ENCODE measurements around the gene LZTFL1.

Gene LZTFL1

DNA sequence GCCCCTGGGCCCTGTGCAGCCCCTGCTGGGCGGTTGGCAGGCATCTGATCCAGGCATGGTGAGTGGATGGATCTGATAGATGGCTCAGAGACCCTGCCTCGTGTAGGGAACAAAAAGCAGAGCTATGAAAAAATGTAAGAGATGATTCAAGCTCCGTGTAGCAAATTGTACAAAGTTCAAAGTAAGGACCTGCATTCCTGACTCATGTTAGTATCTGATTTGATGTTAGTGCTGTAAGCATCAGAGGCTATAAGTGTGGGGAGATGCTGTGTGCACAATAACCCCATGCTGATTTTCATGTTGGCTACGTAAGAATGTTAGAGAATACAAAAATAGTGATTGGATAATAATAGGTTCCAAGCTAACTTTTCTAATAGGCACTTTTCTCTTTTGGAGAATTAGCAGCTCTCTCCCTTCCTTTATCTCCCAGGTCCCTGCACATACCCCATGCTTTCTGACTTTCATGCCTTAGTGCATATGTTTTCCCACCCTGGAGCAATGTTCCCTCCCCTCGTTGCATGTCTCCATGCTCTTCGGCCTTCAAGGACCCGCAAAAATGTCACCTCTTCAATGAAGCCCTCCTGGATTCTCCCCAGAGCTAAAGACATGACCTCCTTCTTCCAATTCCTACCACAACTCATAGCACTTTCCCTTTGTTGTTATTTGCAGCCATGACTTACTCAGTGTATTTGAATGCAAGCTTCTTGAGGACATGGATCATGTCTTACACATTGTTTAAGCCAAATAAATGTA, 46.0 kb upstream of the LZTFL1 start:
- H3K18ac ChIP-seq (ENCODE audit: low read depth in 1 of 2, low read length in 2 of 2), result no peak overlapping the region
- no peak overlapping the region for H3K9ac ChIP-seq (ENCODE audit: low read length)
- no peaks in the 10 kb centered on the region for H3K9me3 ChIP-seq (ENCODE audit: control insufficient read depth, low read length)
- H4K8ac ChIP-seq (ENCODE audit: low read length), result no peak overlapping the region
- H3K4me1 ChIP-seq (ENCODE audit: control insufficient read depth, insufficient read depth, low read depth, low read length), result no peaks in the 10 kb centered on the region
- no peak overlapping the region for H3K4me2 ChIP-seq (ENCODE audit: low read length, poor library complexity, severe bottlenecking)
- no peak overlapping the region for H3K4me3 ChIP-seq (ENCODE audit: insufficient read depth in 1 of 2, low read depth in 1 of 2, low read length in 2 of 2)
- H4K91ac ChIP-seq (ENCODE audit: low read length), result no peak overlapping the region
- H3K23ac ChIP-seq (ENCODE audit: low read length in 2 of 2), result no peak overlapping the region
- no peaks in the 10 kb centered on the region for H3K36me3 ChIP-seq (ENCODE audit: control insufficient read depth in 1 of 2, insufficient read depth in 2 of 2, low read depth in 1 of 2, low read length in 2 of 2)
- H3K4ac ChIP-seq (ENCODE audit: low read depth in 1 of 2, low read length in 2 of 2), result no peak overlapping the region
- no peak overlapping the region for H2BK12ac ChIP-seq (ENCODE audit: low read length in 2 of 2)
- H3K14ac ChIP-seq (ENCODE audit: low read length in 2 of 2), result no peak overlapping the region
- no peak overlapping the region for H2AFZ ChIP-seq (ENCODE audit: low read depth, low read length)
- no peak overlapping the region for H2BK15ac ChIP-seq (ENCODE audit: low read depth, poor library complexity, severe bottlenecking)
- DNase-seq, result no peak
- H3K27ac ChIP-seq (ENCODE audit: low read length, poor library complexity, severe bottlenecking), result no peak overlapping the region
- H2BK5ac ChIP-seq (ENCODE audit: low read depth, low read length, poor library complexity, severe bottlenecking), result no peak overlapping the region
- WGBS, result 79% methylated on average over 6 of the region's 7 CpGs
- no peaks in the 10 kb centered on the region for H3K79me1 ChIP-seq (replicated peaks; ENCODE audit: low read length, poor library complexity, severe bottlenecking)
- no peak overlapping the region for H2AK5ac ChIP-seq (ENCODE audit: low read length, severe bottlenecking)
- peaks cover 15 to 22% of the 10 kb centered on the region in 2 experiments for H3K27me3 ChIP-seq (ENCODE audit: control insufficient read depth in 1 of 2, insufficient read depth in 1 of 2, low read length in 2 of 2)
- no peak overlapping the region for H2BK120ac ChIP-seq (ENCODE audit: low read depth, low read length)

DNA sequence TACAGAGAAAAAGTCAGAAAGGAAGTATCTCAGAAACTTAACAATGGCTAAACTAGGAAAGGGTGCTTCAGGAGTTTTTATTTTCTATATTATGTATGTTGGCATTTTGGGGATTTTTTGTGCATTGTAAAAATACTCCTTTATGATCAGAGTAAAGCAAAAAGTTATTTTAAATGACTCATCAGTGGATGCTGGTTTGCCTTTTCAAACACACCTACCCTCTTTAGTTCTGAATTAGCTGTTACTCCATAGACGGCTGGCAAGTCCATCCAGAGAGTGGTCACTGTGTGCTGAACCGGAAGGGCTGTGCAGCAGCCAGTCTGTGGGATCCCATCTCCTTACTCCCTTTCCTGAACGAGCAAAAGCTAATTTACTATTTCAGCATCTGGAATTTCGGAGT, 45.4 kb upstream of the LZTFL1 start:
- Histone ChIP-seq H3K23ac (ENCODE audit: low read length in 2 of 2) (no peak overlapping the region), H3K9ac (ENCODE audit: low read length) (no peak overlapping the region), H2BK120ac (ENCODE audit: low read depth, low read length) (no peak overlapping the region), H3K9me3 (ENCODE audit: control insufficient read depth, low read length) (no peaks in the 10 kb centered on the region), H3K4ac (ENCODE audit: low read depth in 1 of 2, low read length in 2 of 2) (no peak overlapping the region), H3K27me3 (ENCODE audit: control insufficient read depth in 1 of 2, insufficient read depth in 1 of 2, low read length in 2 of 2) (peaks cover 15 to 22% of the 10 kb centered on the region in 2 experiments), H3K27ac (ENCODE audit: low read length, poor library complexity, severe bottlenecking) (no peak overlapping the region), H3K14ac (ENCODE audit: low read length in 2 of 2) (no peak overlapping the region), H3K4me1 (ENCODE audit: control insufficient read depth, insufficient read depth, low read depth, low read length) (no peaks in the 10 kb centered on the region), H2BK12ac (ENCODE audit: low read length in 2 of 2) (no peak overlapping the region), H2BK5ac (ENCODE audit: low read depth, low read length, poor library complexity, severe bottlenecking) (no peak overlapping the region), H3K4me3 (ENCODE audit: insufficient read depth in 1 of 2, low read depth in 1 of 2, low read length in 2 of 2) (no peak overlapping the region), H4K8ac (ENCODE audit: low read length) (no peak overlapping the region), H3K36me3 (ENCODE audit: control insufficient read depth in 1 of 2, insufficient read depth in 2 of 2, low read depth in 1 of 2, low read length in 2 of 2) (no peaks in the 10 kb centered on the region), H2AK5ac (ENCODE audit: low read length, severe bottlenecking) (no peak overlapping the region), H2AFZ (ENCODE audit: low read depth, low read length) (no peak overlapping the region), H2BK15ac (ENCODE audit: low read depth, poor library complexity, severe bottlenecking) (no peak overlapping the region), H4K91ac (ENCODE audit: low read length) (no peak overlapping the region), H3K4me2 (ENCODE audit: low read length, poor library complexity, severe bottlenecking) (no peak overlapping the region), H3K18ac (ENCODE audit: low read depth in 1 of 2, low read length in 2 of 2) (no peak overlapping the region), H3K79me1 (replicated peaks; ENCODE audit: low read length, poor library complexity, severe bottlenecking) (no peaks in the 10 kb centered on the region)
- DNase-seq, result no peak
- WGBS, result 93% methylated on average over 4 of the region's 4 CpGs

DNA sequence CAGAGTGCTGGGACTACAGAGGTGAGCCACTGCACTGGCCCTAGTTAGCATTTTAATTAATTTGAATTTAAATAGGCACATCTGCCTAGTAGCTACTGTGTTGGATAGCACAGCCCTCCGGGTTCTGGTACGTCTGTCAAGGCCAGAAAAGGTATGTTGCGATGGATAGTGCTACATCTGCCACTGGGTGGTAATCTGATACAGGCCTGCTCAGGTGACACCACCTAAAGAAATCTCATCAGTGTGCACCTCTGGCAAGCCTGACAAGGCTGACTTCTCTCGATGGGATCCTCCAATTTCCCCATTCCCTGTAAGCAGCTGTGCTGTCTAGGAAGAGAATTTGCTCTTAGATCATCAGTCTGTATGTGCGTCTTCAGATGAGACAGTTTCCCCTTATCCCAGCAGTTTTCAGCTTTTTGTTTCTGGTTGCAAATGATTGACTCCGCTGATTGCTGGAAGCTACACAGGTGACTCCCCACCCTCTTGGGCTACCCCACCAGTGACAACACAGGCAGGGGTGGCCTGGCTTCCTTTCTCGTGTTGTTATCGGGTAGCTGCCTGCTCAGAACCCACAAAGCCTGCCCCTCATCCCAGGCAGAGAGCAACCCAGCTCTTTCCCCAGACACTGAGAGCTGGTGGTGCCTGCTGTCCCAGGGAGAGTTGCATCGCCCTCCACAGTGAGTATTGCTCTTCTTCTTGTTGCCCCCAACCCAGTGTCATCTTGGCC, 44.2 kb upstream of the LZTFL1 start, which contains the start of gene CCR9:
Gene CCR9 (plus strand): TSS at position 565 of the 727 bp plus-strand sequence. CDS start 8,391 bp downstream, outside the sequence.
- H2BK120ac ChIP-seq (ENCODE audit: low read depth, low read length), result no peak within 1 kb of the TSS
- no peaks in the 10 kb centered on the region for H3K36me3 ChIP-seq (ENCODE audit: control insufficient read depth in 1 of 2, insufficient read depth in 2 of 2, low read depth in 1 of 2, low read length in 2 of 2)
- no peak within 1 kb of the TSS for H3K9ac ChIP-seq (ENCODE audit: low read length)
- H2BK12ac ChIP-seq (ENCODE audit: low read length in 2 of 2), result no peak within 1 kb of the TSS
- H3K23ac ChIP-seq (ENCODE audit: low read length in 2 of 2), result no peak within 1 kb of the TSS
- H3K4me3 ChIP-seq (ENCODE audit: insufficient read depth in 1 of 2, low read depth in 1 of 2, low read length in 2 of 2), result no peak within 1 kb of the TSS
- no peak within 1 kb of the TSS for H3K14ac ChIP-seq (ENCODE audit: low read length in 2 of 2)
- no peak within 1 kb of the TSS for H2BK15ac ChIP-seq (ENCODE audit: low read depth, poor library complexity, severe bottlenecking)
- no peak within 1 kb of the TSS for H3K4me2 ChIP-seq (ENCODE audit: low read length, poor library complexity, severe bottlenecking)
- no peak within 1 kb of the TSS for H2AK5ac ChIP-seq (ENCODE audit: low read length, severe bottlenecking)
- 90% methylated on average over 9 of the region's 9 CpGs for WGBS
- no peak within 1 kb of the TSS for H2BK5ac ChIP-seq (ENCODE audit: low read depth, low read length, poor library complexity, severe bottlenecking)
- H4K91ac ChIP-seq (ENCODE audit: low read length), result no peak within 1 kb of the TSS
- H2AFZ ChIP-seq (ENCODE audit: low read depth, low read length), result no peak within 1 kb of the TSS
- H3K9me3 ChIP-seq (ENCODE audit: control insufficient read depth, low read length), result no peaks in the 10 kb centered on the region
- H3K27ac ChIP-seq (ENCODE audit: low read length, poor library complexity, severe bottlenecking), result no peak within 1 kb of the TSS
- H3K18ac ChIP-seq (ENCODE audit: low read depth in 1 of 2, low read length in 2 of 2), result no peak within 1 kb of the TSS
- H3K79me1 ChIP-seq (replicated peaks; ENCODE audit: low read length, poor library complexity, severe bottlenecking), result no peaks in the 10 kb centered on the region
- no peak within 1 kb of the TSS for H4K8ac ChIP-seq (ENCODE audit: low read length)
- no peak for DNase-seq
- H3K4ac ChIP-seq (ENCODE audit: low read depth in 1 of 2, low read length in 2 of 2), result no peak within 1 kb of the TSS
- H3K27me3 ChIP-seq (ENCODE audit: control insufficient read depth in 1 of 2, insufficient read depth in 1 of 2, low read length in 2 of 2), result peaks cover 18 to 22% of the 10 kb centered on the region in 2 experiments
- H3K4me1 ChIP-seq (ENCODE audit: control insufficient read depth, insufficient read depth, low read depth, low read length), result no peaks in the 10 kb centered on the region

DNA sequence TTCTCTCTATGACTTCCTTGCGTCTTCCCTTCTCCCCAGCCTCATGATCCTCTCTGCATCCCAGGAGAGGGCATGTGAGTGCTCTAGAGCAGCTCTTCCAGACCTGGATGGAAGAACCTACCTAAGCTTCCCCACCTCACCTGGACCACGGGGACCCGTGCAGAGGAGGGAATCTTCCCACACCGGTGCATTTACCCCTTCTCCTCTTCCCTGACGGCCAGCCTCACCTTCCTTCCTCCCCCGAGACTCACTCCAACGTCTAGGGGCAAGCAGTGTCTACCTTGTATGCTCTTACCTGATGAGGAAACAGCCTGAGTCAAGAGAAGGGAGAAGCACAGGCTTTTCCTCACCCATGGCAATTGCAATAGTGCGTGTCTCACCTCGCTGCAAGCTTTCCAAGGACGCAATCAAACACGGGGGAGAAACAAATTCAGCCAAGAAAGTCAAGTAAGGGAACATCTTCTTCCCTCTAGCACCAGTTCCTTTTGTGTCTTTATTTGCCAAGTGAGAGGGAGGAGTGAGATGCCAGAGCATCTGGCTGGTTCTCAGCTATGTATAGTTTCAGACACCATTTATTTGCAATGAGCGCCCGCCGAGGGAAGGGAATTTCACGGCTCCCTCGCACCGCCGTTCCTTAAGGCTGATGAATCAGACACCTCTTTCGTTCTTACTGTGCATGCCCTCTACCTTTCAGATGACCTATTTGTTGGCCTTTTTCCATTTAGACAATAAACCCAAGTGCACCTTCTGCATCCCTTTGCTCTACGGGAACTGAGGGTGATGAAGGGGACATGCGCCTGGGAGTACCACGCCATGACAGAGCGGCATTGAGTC, 42.7 kb upstream of the LZTFL1 start:
- Histone ChIP-seq H3K4me1 (ENCODE audit: control insufficient read depth, insufficient read depth, low read depth, low read length) (no peaks in the 10 kb centered on the region), H3K79me1 (replicated peaks; ENCODE audit: low read length, poor library complexity, severe bottlenecking) (no peaks in the 10 kb centered on the region), H3K4me3 (ENCODE audit: insufficient read depth in 1 of 2, low read depth in 1 of 2, low read length in 2 of 2) (no peak overlapping the region), H2AK5ac (ENCODE audit: low read length, severe bottlenecking) (no peak overlapping the region), H3K4me2 (ENCODE audit: low read length, poor library complexity, severe bottlenecking) (no peak overlapping the region), H3K9ac (ENCODE audit: low read length) (no peak overlapping the region), H2AFZ (ENCODE audit: low read depth, low read length) (no peak overlapping the region), H3K23ac (ENCODE audit: low read length in 2 of 2) (no peak overlapping the region), H3K18ac (ENCODE audit: low read depth in 1 of 2, low read length in 2 of 2) (no peak overlapping the region), H3K4ac (ENCODE audit: low read depth in 1 of 2, low read length in 2 of 2) (no peak overlapping the region), H2BK120ac (ENCODE audit: low read depth, low read length) (no peak overlapping the region), H3K9me3 (ENCODE audit: control insufficient read depth, low read length) (no peaks in the 10 kb centered on the region), H2BK5ac (ENCODE audit: low read depth, low read length, poor library complexity, severe bottlenecking) (no peak overlapping the region), H2BK12ac (ENCODE audit: low read length in 2 of 2) (no peak overlapping the region), H4K8ac (ENCODE audit: low read length) (no peak overlapping the region), H3K14ac (ENCODE audit: low read length in 2 of 2) (no peak overlapping the region), H3K36me3 (ENCODE audit: control insufficient read depth in 1 of 2, insufficient read depth in 2 of 2, low read depth in 1 of 2, low read length in 2 of 2) (no peaks in the 10 kb centered on the region), H4K91ac (ENCODE audit: low read length) (no peak overlapping the region), H3K27ac (ENCODE audit: low read length, poor library complexity, severe bottlenecking) (no peak overlapping the region), H3K27me3 (ENCODE audit: control insufficient read depth in 1 of 2, insufficient read depth in 1 of 2, low read length in 2 of 2) (peaks cover 18 to 22% of the 10 kb centered on the region in 2 experiments), H2BK15ac (ENCODE audit: low read depth, poor library complexity, severe bottlenecking) (no peak overlapping the region)
- 83% methylated on average over 22 of the region's 23 CpGs for WGBS
- no peak for DNase-seq
